ENCODE results near the gene SS18.

SS18 gene

GRCh38 chr18:25979369-25980040 lies 110.9 kb downstream of the SS18 start:
- TF ChIP-seq, protein P1, sequence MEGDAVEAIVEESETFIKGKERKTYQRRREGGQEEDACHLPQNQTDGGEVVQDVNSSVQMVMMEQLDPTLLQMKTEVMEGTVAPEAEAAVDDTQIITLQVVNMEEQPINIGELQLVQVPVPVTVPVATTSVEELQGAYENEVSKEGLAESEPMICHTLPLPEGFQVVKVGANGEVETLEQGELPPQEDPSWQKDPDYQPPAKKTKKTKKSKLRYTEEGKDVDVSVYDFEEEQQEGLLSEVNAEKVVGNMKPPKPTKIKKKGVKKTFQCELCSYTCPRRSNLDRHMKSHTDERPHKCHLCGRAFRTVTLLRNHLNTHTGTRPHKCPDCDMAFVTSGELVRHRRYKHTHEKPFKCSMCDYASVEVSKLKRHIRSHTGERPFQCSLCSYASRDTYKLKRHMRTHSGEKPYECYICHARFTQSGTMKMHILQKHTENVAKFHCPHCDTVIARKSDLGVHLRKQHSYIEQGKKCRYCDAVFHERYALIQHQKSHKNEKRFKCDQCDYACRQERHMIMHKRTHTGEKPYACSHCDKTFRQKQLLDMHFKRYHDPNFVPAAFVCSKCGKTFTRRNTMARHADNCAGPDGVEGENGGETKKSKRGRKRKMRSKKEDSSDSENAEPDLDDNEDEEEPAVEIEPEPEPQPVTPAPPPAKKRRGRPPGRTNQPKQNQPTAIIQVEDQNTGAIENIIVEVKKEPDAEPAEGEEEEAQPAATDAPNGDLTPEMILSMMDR (IDR thresholded peaks at IDR 0.05; ENCODE audit: low read depth, low read length), result no peak
- DNase-seq (ENCODE audit: low read depth in 2 of 2), result no peak

GRCh38 chr18:25976554-25976953 lies 113.9 kb downstream of the SS18 start:
- DNase-seq (ENCODE audit: low read depth in 2 of 2), result no peak
- no peak overlapping the region for H3K4me3 ChIP-seq (replicated peaks in 1 of 2; ENCODE audit: low read depth in 2 of 2, low read length in 2 of 2)
- TF ChIP-seq, protein P1 (IDR thresholded peaks at IDR 0.05; ENCODE audit: low read depth, low read length), result no peak

More at GRCh38 chr18:25979369-25980040, 110.9 kb downstream of the SS18 start:
- no peak overlapping the region for H3K4me3 ChIP-seq (replicated peaks in 1 of 2; ENCODE audit: low read depth in 2 of 2, low read length in 2 of 2)

DNA sequence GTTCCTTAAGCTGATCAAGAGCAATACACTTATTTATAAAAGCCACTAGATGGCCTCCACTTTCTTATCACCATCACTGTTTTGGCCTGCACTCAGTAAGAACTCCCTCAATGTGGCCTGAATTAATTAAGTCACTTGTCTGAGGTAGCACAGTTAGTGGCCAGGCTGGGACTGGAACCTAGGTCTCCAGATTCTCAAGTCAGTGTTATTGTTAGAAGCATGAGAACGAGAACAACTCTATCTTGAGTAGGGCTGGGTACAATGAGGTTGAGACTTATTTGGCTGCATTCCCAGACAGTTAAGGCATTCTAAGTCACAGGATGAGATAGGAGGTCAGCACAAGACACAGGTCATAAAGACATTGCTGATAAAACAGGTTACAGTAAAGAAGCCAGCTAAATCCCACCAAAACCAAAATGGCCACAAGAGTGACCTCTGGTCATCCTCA lies 115.8 kb downstream of the SS18 start:
- no peak overlapping the region for H3K4me3 ChIP-seq (replicated peaks in 1 of 2; ENCODE audit: low read depth in 2 of 2, low read length in 2 of 2)
- no peak for DNase-seq (ENCODE audit: low read depth in 2 of 2)
- TF ChIP-seq, protein P1 (IDR thresholded peaks at IDR 0.05; ENCODE audit: low read depth, low read length), result no peak
